Mucosa of stomach (tissue), 1 donor: ENCODE measurements around the gene STK40.

Source experiments
- H3K27me3 ChIP-seq: one replicate; pipeline ENCODE4 v1.7.0; 2013; ENCODE audit warnings: mild to moderate bottlenecking, low read length; ENCODE audit not compliant: control insufficient read depth, insufficient read depth
- H3K36me3 ChIP-seq: one replicate; pipeline ENCODE4 v1.7.0; 2013; ENCODE audit warnings: low read length; ENCODE audit not compliant: control insufficient read depth, insufficient read depth
- H3K4me1 ChIP-seq: one replicate; pipeline ENCODE4 v1.7.0; 2013; ENCODE audit warnings: mild to moderate bottlenecking, low read length; ENCODE audit not compliant: control insufficient read depth, insufficient read depth
- H3K4me3 ChIP-seq: one replicate; pipeline ENCODE4 v1.7.0; 2013; ENCODE audit warnings: low read length
- H3K9ac ChIP-seq: one replicate; pipeline ENCODE4 v1.7.0; 2013; ENCODE audit warnings: mild to moderate bottlenecking, low read length, moderate library complexity
- H3K9me3 ChIP-seq: one replicate; pipeline ENCODE4 v1.7.0; 2013; ENCODE audit warnings: mild to moderate bottlenecking, low read length, moderate library complexity; ENCODE audit not compliant: control insufficient read depth
- donor health status: Pancreatic carcinoma.

STK40 gene

GRCh38 chr1:36307601-36308330, 78.0 kb downstream of the STK40 start:
- Histone ChIP-seq H3K36me3 (no peaks in the 10 kb centered on the region), H3K9ac (no peak overlapping the region), H3K4me1 (peaks cover 15% of the 10 kb centered on the region), H3K4me3 (peak overlapping the region; percentile 84), H3K9me3 (no peaks in the 10 kb centered on the region), H3K27me3 (no peaks in the 10 kb centered on the region)

GRCh38 chr1:36306902-36307456, 78.7 kb downstream of the STK40 start:
- H3K4me1 ChIP-seq, result peaks cover 15% of the 10 kb centered on the region
- peak overlapping the region; percentile 65 for H3K9ac ChIP-seq
- no peaks in the 10 kb centered on the region for H3K9me3 ChIP-seq
- H3K4me3 ChIP-seq, result peak overlapping the region; percentile 84
- peaks cover 7% of the 10 kb centered on the region for H3K36me3 ChIP-seq
- H3K27me3 ChIP-seq, result no peaks in the 10 kb centered on the region

GRCh38 chr1:36306210-36306901, 79.4 kb downstream of the STK40 start, which contains the start of gene SH3D21:
Gene SH3D21 (plus strand): TSS chr1:36306368. CDS start chr1:36306421, 53 bp downstream.
- Histone ChIP-seq H3K4me3 (peak within 1 kb of the TSS; percentile 84), H3K4me1 (peaks cover 15% of the 10 kb centered on the region), H3K36me3 (peaks cover 10% of the 10 kb centered on the region), H3K27me3 (no peaks in the 10 kb centered on the region), H3K9ac (peak within 1 kb of the TSS; percentile 65), H3K9me3 (no peaks in the 10 kb centered on the region)

GRCh38 chr1:36305915-36306209, 79.9 kb downstream of the STK40 start:
- Histone ChIP-seq H3K4me1 (peaks cover 18% of the 10 kb centered on the region), H3K9me3 (no peaks in the 10 kb centered on the region), H3K9ac (peak overlapping the region; percentile 65), H3K36me3 (peaks cover 14% of the 10 kb centered on the region), H3K4me3 (peak overlapping the region; percentile 84), H3K27me3 (no peaks in the 10 kb centered on the region)

GRCh38 chr1:36304970-36305914, 80.5 kb downstream of the STK40 start:
- H3K4me3 ChIP-seq, result no peak overlapping the region
- peak overlapping the region; percentile 65 for H3K9ac ChIP-seq

GRCh38 chr1:36304521-36304920, 81.2 kb downstream of the STK40 start:
- Histone ChIP-seq H3K4me3 (no peak overlapping the region), H3K9ac (no peak overlapping the region), H3K4me1 (peaks cover 31% of the 10 kb centered on the region), H3K9me3 (no peaks in the 10 kb centered on the region), H3K36me3 (peaks cover 17% of the 10 kb centered on the region), H3K27me3 (no peaks in the 10 kb centered on the region)

More at GRCh38 chr1:36304970-36305914, 80.5 kb downstream of the STK40 start:
- no peaks in the 10 kb centered on the region for H3K27me3 ChIP-seq
- peaks cover 25% of the 10 kb centered on the region for H3K4me1 ChIP-seq
- peaks cover 17% of the 10 kb centered on the region for H3K36me3 ChIP-seq
- no peaks in the 10 kb centered on the region for H3K9me3 ChIP-seq

- Histone ChIP-seq H3K9ac (no peak overlapping the region), H3K9me3 (no peaks in the 10 kb centered on the region), H3K4me1 (peaks cover 32% of the 10 kb centered on the region), H3K36me3 (peaks cover 17% of the 10 kb centered on the region), H3K4me3 (no peak overlapping the region), H3K27me3 (no peaks in the 10 kb centered on the region)
Measured at GRCh38 chr1:36303650-36304360, 81.9 kb downstream of the STK40 start.

GRCh38 chr1:36303244-36303643, 82.5 kb downstream of the STK40 start:
- Histone ChIP-seq H3K27me3 (no peaks in the 10 kb centered on the region), H3K4me3 (no peak overlapping the region), H3K4me1 (peaks cover 32% of the 10 kb centered on the region), H3K36me3 (peaks cover 17% of the 10 kb centered on the region), H3K9me3 (no peaks in the 10 kb centered on the region), H3K9ac (no peak overlapping the region)

- H3K4me1 ChIP-seq, result peaks cover 26% of the 10 kb centered on the region
- no peaks in the 10 kb centered on the region for H3K27me3 ChIP-seq
- H3K9ac ChIP-seq, result no peak overlapping the region
- H3K4me3 ChIP-seq, result no peak overlapping the region
- no peaks in the 10 kb centered on the region for H3K9me3 ChIP-seq
- H3K36me3 ChIP-seq, result peaks cover 17% of the 10 kb centered on the region
Measured at GRCh38 chr1:36301220-36301619, 84.5 kb downstream of the STK40 start.

- Histone ChIP-seq H3K36me3 (peaks cover 17% of the 10 kb centered on the region), H3K9me3 (no peaks in the 10 kb centered on the region), H3K27me3 (no peaks in the 10 kb centered on the region), H3K4me3 (no peak overlapping the region), H3K4me1 (peaks cover 19% of the 10 kb centered on the region), H3K9ac (no peak overlapping the region)
Measured at GRCh38 chr1:36300526-36300925, 85.2 kb downstream of the STK40 start.

GRCh38 chr1:36298640-36299039, 87.1 kb downstream of the STK40 start:
- Histone ChIP-seq H3K4me3 (no peak overlapping the region), H3K36me3 (peaks cover 17% of the 10 kb centered on the region)

More at GRCh38 chr1:36298640-36299039, 87.1 kb downstream of the STK40 start:
- Histone ChIP-seq H3K4me1 (peaks cover 17% of the 10 kb centered on the region), H3K9me3 (no peaks in the 10 kb centered on the region), H3K9ac (no peak overlapping the region), H3K27me3 (no peaks in the 10 kb centered on the region)
